COLO829 (cell line): ENCODE results near the gene CHST6.
A peak's percentile ranks its signal among the peaks of the same experiment; 100 is the strongest.
"Not testable (repeated sequence)": the region's sequence is repeated elsewhere in the genome, so short reads cannot be mapped to it uniquely, and the experiment has no call there.

Experiments
- DNase-seq: peaks from one replicate; pipeline ENCODE4 v3.0.0; 2012; ENCODE audit warnings: low spot score

The CHST6 gene

GRCh38 chr16:75433732-75434413 is 61.4 kb downstream of the CHST6 start:
- DNase-seq, result peak; percentile 80

- peak; percentile 96 for DNase-seq
These were observed 62.2 kb downstream of the CHST6 start, which contains the start of gene CFDP1 for GRCh38 chr16:75432828-75433731. TSS of gene CFDP1 (minus strand) at chr16:75433503. CDS start at chr16:75433352, 151 bp downstream.

- DNase-seq, result no peak
These were observed 65.4 kb downstream of the CHST6 start for GRCh38 chr16:75429621-75430403.

- DNase-seq, result not testable (repeated sequence)
These were observed 68.7 kb downstream of the CHST6 start for GRCh38 chr16:75426524-75426923.

- DNase-seq, result not testable (repeated sequence)
These were observed 71.0 kb downstream of the CHST6 start for GRCh38 chr16:75424105-75424762.

GRCh38 chr16:75423723-75424104 is 71.5 kb downstream of the CHST6 start:
- DNase-seq, result no peak
